Liver (tissue), 9 donors: ENCODE data around the gene CEPT1. TPM values are rescaled to one million over a fixed set of nuclear protein-coding genes. Genes with fewer than 3 reads are reported as not detected.

Experiments used
- DNase-seq: peaks from one replicate; pipeline ENCODE4 v3.0.0-alpha.2; 2017; ENCODE audit warnings: low spot score
- H3K27ac ChIP-seq, 2 donors: one replicate each; pipeline ENCODE4 v1.7.0; 2013; ENCODE audit warnings: inconsistent platforms in 2 of 2, low read length in 2 of 2, control low read depth in 1 of 2, low read depth in 1 of 2, mild to moderate bottlenecking in 1 of 2
- H3K27me3 ChIP-seq, 4 donors: one replicate each; pipeline versions ENCODE4 v1.6.1 to v1.7.0; 2013; ENCODE audit warnings: low read length in 3 of 4, inconsistent platforms in 1 of 4, mild to moderate bottlenecking in 1 of 4, moderate library complexity in 1 of 4; ENCODE audit not compliant: control insufficient read depth in 4 of 4, insufficient read depth in 4 of 4
- H3K36me3 ChIP-seq, 4 donors: one replicate each; pipeline versions ENCODE4 v1.6.1 to v1.7.0; 2013; ENCODE audit warnings: low read length in 3 of 4, mild to moderate bottlenecking in 3 of 4, low read depth in 1 of 4, moderate library complexity in 1 of 4; ENCODE audit not compliant: control insufficient read depth in 4 of 4, insufficient read depth in 3 of 4
- H3K4me1 ChIP-seq, 4 donors: one replicate each; pipeline versions ENCODE4 v1.6.1 to v1.7.0; 2013; ENCODE audit warnings: low read length in 3 of 4, mild to moderate bottlenecking in 3 of 4, moderate library complexity in 1 of 4; ENCODE audit not compliant: control insufficient read depth in 4 of 4, insufficient read depth in 4 of 4
- H3K4me3 ChIP-seq, 3 donors: one replicate each; pipeline versions ENCODE4 v1.6.1 to v1.7.0; 2013; ENCODE audit warnings: low read length in 3 of 3, control low read depth in 1 of 3, low read depth in 1 of 3, mild to moderate bottlenecking in 1 of 3
- H3K9ac ChIP-seq, 2 donors: one replicate each; pipeline ENCODE4 v1.7.0; 2013; ENCODE audit warnings: low read length in 2 of 2, mild to moderate bottlenecking in 2 of 2, moderate library complexity in 2 of 2, control low read depth in 1 of 2, low read depth in 1 of 2
- H3K9me3 ChIP-seq, 4 donors: one replicate each; pipeline versions ENCODE4 v1.6.1 to v1.7.0; 2013; ENCODE audit warnings: low read length in 3 of 4; ENCODE audit not compliant: control insufficient read depth in 4 of 4
- EGR1 ChIP-seq, 2 donors: IDR thresholded peaks; 2 replicates each; pipeline ENCODE4 v1.6.1; 2016 to 2018; ENCODE audit warnings: antibody characterized with exemption in 2 of 2, low read depth in 2 of 2
- FOXA1 ChIP-seq: IDR thresholded peaks from 2 replicates; pipeline ENCODE4 v1.6.1; 2016; ENCODE audit warnings: antibody characterized with exemption
- GABPA ChIP-seq, 2 donors: IDR thresholded peaks in 1 of 2; conservative IDR thresholded peaks in 1 of 2; 2 replicates each; pipeline ENCODE4 v1.6.1; 2016; ENCODE audit warnings: antibody characterized with exemption in 2 of 2, mild to moderate bottlenecking in 1 of 2, moderate library complexity in 1 of 2
- HNF4A ChIP-seq, 2 donors: conservative IDR thresholded peaks; 2 replicates each; pipeline ENCODE4 v1.6.1; 2016; ENCODE audit warnings: antibody characterized with exemption in 2 of 2, mild to moderate bottlenecking in 2 of 2
- HNF4G ChIP-seq: IDR thresholded peaks from 2 replicates; pipeline ENCODE4 v1.6.1; 2016; ENCODE audit warnings: antibody characterized with exemption
- JUND ChIP-seq, 2 donors: IDR thresholded peaks; 2 replicates each; pipeline ENCODE4 v1.6.1; 2016; ENCODE audit warnings: antibody characterized with exemption in 2 of 2
- MAX ChIP-seq: IDR thresholded peaks from 2 replicates; pipeline ENCODE4 v1.6.1; 2016; ENCODE audit warnings: antibody characterized with exemption
- NR2F2 ChIP-seq: IDR thresholded peaks from 2 replicates; pipeline ENCODE4 v1.6.1; 2016; ENCODE audit warnings: antibody characterized with exemption
- RAD21 ChIP-seq, 2 donors: IDR thresholded peaks; 2 replicates each; pipeline ENCODE4 v1.6.1; 2016; ENCODE audit warnings: antibody characterized with exemption in 2 of 2, mild to moderate bottlenecking in 2 of 2
- REST ChIP-seq: IDR thresholded peaks from 2 replicates; pipeline ENCODE4 v1.6.1; 2016; ENCODE audit warnings: antibody characterized with exemption, mild to moderate bottlenecking
- RXRA ChIP-seq, 2 donors: IDR thresholded peaks; 2 replicates each; pipeline ENCODE4 v1.6.1; 2017 to 2018; ENCODE audit warnings: antibody characterized with exemption in 2 of 2, mild to moderate bottlenecking in 1 of 2
- TAF1 ChIP-seq: conservative IDR thresholded peaks from 2 replicates; pipeline ENCODE4 v1.6.1; 2016; ENCODE audit warnings: antibody characterized with exemption, mild to moderate bottlenecking
- YY1 ChIP-seq: IDR thresholded peaks from 2 replicates; pipeline ENCODE4 v1.6.1; 2016; ENCODE audit warnings: antibody characterized with exemption, mild to moderate bottlenecking
- ZBTB33 ChIP-seq: IDR thresholded peaks from 2 replicates; pipeline ENCODE4 v1.6.1; 2016; ENCODE audit warnings: antibody characterized with exemption
- WGBS: extraction: QIAGEN DNeasy Blood & Tissue Kit; methylation state at CpG from one replicate; pipeline ENCODE4 v1.1.7; 2013; 5-methylcytosine and 5-hydroxymethylcytosine counted together
- polyA plus RNA-seq, 2 donors: library from polyadenylated mRNA; stranded (reverse) in 1 of 2; unstranded in 1 of 2; fragments of 200-250 nt in 1 of 2; fragments of >200 nt in 1 of 2; fragmentation: Nextera tagmentation in 1 of 2; extraction: Ambion mirVana in 1 of 2; gene quantifications; one replicate each; pipeline versions ENCODE4 v1.2.1 to v1.2.3, GENCODE V29; 2013 to 2015
- total RNA-seq, 2 donors: library from RNA; depleted of rRNA; stranded (reverse); fragments of >200 nt; gene quantifications; one replicate each; pipeline ENCODE4 v1.2.3, GENCODE V29; 2014
- donor health status: healthy.
- donor health status: healthy.
- donor health status: healthy.
- donor health status: healthy.
- donor health status: healthy.

The CEPT1 gene
- total and polyA plus RNA-seq, 4 donors: 10.0 to 37.3 (median 27.7) TPM

- TF ChIP-seq RAD21 (IDR thresholded peaks at IDR 0.05) (no peak), YY1 (no peak), EGR1 (IDR thresholded peaks at IDR 0.05; ENCODE audit: low read depth in 2 of 2) (no peak), GABPA (IDR thresholded peaks at IDR 0.05 in 1 of 2, conservative IDR thresholded peaks at IDR 0.05 in 1 of 2) (no peak), ZBTB33 (no peak), FOXA1 (no peak), TAF1 (no peak), HNF4A (conservative IDR thresholded peaks at IDR 0.05) (no peak)
These were observed 13.7 kb upstream of the CEPT1 start (continued) for GRCh38 chr1:111126354-111126753.

GRCh38 chr1:111127923-111128643, 11.9 kb upstream of the CEPT1 start:
- Histone ChIP-seq H3K4me1 (no peaks in the 10 kb centered on the region), H3K9me3 (no peaks in the 10 kb centered on the region), H3K36me3 (peaks cover 0 to 10% (median 8%) of the 10 kb centered on the region in 4 donors), H3K4me3 (no peak overlapping the region), H3K27me3 (no peaks in the 10 kb centered on the region), H3K9ac (no peak overlapping the region), H3K27ac (no peak overlapping the region)
- WGBS: 84% methylated on average over 3 of the region's 3 CpGs
- TF ChIP-seq GABPA (IDR thresholded peaks at IDR 0.05 in 1 of 2, conservative IDR thresholded peaks at IDR 0.05 in 1 of 2) (no peak), HNF4A (conservative IDR thresholded peaks at IDR 0.05) (no peak), MAX (no peak), RXRA (IDR thresholded peaks at IDR 0.05) (no peak), REST (no peak), RAD21 (IDR thresholded peaks at IDR 0.05) (no peak), HNF4G (no peak), ZBTB33 (no peak), NR2F2 (no peak), JUND (IDR thresholded peaks at IDR 0.05) (no peak), EGR1 (IDR thresholded peaks at IDR 0.05; ENCODE audit: low read depth in 2 of 2) (no peak)
- no peak for DNase-seq
